BLaER1 treated with 17β-estradiol and CSF1 and Interleukin-3, amounts not matched to agents 10 nM and 100 nM (cell line): ENCODE results near the gene AGTRAP.

ENCODE experiments used
- H3K27ac ChIP-seq, 11 experiments: shearing (Covaris generic); formaldehyde crosslinking; 2 replicates each; pipeline ENCODE4 v1.8.1; 2022
- H3K27me3 ChIP-seq, 11 experiments: shearing (Covaris generic); formaldehyde crosslinking; 2 replicates each; pipeline ENCODE4 v1.8.1; 2022
- H3K36me3 ChIP-seq, 11 experiments: shearing (Covaris generic); formaldehyde crosslinking; 2 replicates each; pipeline ENCODE4 v1.8.1; 2022
- H3K4me1 ChIP-seq, 10 experiments: shearing (Covaris generic); formaldehyde crosslinking; 2 replicates each; pipeline ENCODE4 v1.8.1; 2022
- H3K4me2 ChIP-seq, 11 experiments: shearing (Covaris generic); formaldehyde crosslinking; 2 replicates each; pipeline ENCODE4 v1.8.1; 2022
- H3K4me3 ChIP-seq, 10 experiments: shearing (Covaris generic); formaldehyde crosslinking; 2 replicates each; pipeline ENCODE4 v1.8.1; 2022
- H3K9ac ChIP-seq, 11 experiments: shearing (Covaris generic); formaldehyde crosslinking; 2 replicates each; pipeline ENCODE4 v1.8.1; 2022
- H3K9me3 ChIP-seq, 11 experiments: shearing (Covaris generic); formaldehyde crosslinking; replicated peaks in 1 of 11; 2 replicates each; pipeline ENCODE4 v1.8.1; 2022
- H4K20me1 ChIP-seq, 11 experiments: shearing (Covaris generic); formaldehyde crosslinking; 2 replicates each; pipeline ENCODE4 v1.8.1; 2022
- Cebpa-rat ChIP-seq, 11 experiments: shearing (Covaris generic); IDR thresholded peaks; 2 replicates each; pipeline ENCODE4 v1.8.1; 2022

Gene AGTRAP

DNA sequence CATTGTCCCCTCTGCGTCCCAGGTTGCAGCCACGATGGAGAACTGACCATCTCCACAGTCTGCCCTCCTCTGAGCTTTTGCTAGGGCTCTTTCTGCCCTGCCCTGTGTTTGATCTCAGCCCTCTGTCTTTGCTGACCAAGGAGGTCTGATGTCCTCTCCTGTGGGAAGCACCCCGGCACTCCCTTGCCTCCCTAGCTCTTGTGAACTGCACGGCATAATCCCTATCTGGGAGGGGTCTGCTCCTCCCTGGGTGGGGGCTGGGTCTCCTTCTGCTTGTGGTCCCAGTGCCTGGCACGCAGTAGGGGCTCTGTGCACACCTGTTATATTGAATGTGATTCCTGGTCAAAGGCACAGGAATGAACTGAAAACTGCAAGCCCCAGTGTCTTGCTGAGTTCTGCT, 42.0 kb upstream of the AGTRAP start:
- H3K36me3 ChIP-seq = peaks cover 0 to 47% (median 19%) of the 10 kb centered on the region in 11 experiments; a peak in 11 of 22 replicates
- no peak for TF ChIP-seq Cebpa-rat (IDR thresholded peaks at IDR 0.05)

DNA sequence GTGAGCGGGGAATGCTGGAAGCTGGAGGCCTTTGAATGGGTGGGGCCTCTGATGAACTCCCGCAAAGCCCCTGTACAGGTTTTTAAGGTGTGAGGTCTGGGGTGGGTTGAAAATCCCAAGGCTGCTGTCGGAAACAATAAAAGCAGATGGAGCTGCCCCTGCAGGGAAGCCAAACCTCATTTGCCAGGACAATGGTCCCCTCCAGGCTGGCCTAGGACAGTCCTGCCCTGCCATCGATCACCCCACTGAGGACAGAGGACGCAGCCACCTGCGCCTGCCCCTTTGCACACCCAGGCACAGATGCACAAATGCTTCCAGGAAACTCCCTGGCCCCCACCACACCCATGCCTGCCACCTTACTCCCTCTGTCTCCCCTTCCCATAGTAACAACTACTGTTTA, 40.1 kb upstream of the AGTRAP start:
- TF ChIP-seq Cebpa-rat (IDR thresholded peaks at IDR 0.05) = no peak
- Histone ChIP-seq H3K9me3 (no peaks in the 10 kb centered on the region), H3K4me2 (peak overlapping the region in 5 of 11 experiments; percentile 2 to 91 (median 24); a peak in 8 of 22 replicates), H3K4me3 (no peak overlapping the region), H4K20me1 (peaks cover 0 to 92% (median 78%) of the 10 kb centered on the region in 11 experiments; a peak in 18 of 22 replicates), H3K4me1 (peaks cover 40 to 89% (median 78%) of the 10 kb centered on the region in 10 experiments), H3K27me3 (peaks cover 0 to 28% (median 0%) of the 10 kb centered on the region in 11 experiments; a peak in 6 of 22 replicates), H3K36me3 (peaks cover 0 to 50% (median 19%) of the 10 kb centered on the region in 11 experiments; a peak in 11 of 22 replicates), H3K27ac (no peak overlapping the region), H3K9ac (peak overlapping the region in 2 of 11 experiments; percentile 9 to 16; a peak in 1 of 22 replicates)

More for the DNA sequence above, 42.0 kb upstream of the AGTRAP start:
- Histone ChIP-seq H3K27me3 (peaks cover 0 to 21% (median 0%) of the 10 kb centered on the region in 11 experiments; a peak in 6 of 22 replicates), H3K9ac (peak overlapping the region in 8 of 11 experiments; percentile 52 to 100 (median 100); a peak in 16 of 22 replicates), H4K20me1 (peaks cover 0 to 73% (median 58%) of the 10 kb centered on the region in 11 experiments; a peak in 18 of 22 replicates), H3K27ac (peak overlapping the region in 7 of 11 experiments; percentile 56 to 100 (median 100); a peak in 13 of 22 replicates), H3K4me2 (peak overlapping the region; percentile 76 to 99 (median 92)), H3K4me3 (peak overlapping the region in 7 of 10 experiments; percentile 75 to 93 (median 91); a peak in 9 of 20 replicates), H3K9me3 (no peaks in the 10 kb centered on the region), H3K4me1 (peaks cover 47 to 88% (median 75%) of the 10 kb centered on the region in 10 experiments)

DNA sequence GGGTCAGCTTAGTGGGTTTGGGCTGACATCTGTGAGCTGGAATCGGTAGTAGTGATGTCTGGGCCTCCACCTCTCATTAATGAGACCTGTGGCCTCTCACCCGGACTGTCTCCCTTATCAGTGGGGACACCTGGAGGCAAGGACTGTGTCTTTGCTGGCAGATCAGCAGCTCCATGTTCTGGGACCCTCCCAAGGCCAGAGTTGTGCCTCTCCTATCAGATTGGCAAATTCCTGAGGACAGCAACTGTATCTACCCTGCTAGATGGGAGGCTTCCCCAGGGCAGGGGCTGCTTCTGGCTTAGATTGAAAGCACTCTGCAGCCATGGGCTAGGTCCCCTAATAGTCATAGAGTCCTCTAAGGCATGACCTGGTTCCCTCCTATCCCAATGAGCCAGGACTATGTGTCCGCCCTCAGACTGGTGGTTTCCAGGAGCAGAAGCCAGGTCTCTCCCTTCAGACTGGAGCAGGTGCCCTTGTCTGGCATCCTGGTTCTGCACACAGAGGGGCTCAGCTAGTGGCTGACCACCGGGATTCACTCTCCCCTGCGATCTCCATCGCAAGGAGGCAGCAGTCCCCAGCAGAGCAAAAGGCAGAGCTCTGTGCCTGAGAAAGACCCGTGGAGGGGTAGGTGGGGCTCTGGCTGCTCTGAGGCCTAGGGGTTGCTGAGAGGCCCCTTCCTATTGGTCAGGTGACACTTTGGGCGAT, 38.6 kb upstream of the AGTRAP start:
- H3K9ac ChIP-seq = peak overlapping the region in 3 of 11 experiments; percentile 1 to 24 (median 12); a peak in 3 of 22 replicates
- H3K4me2 ChIP-seq = peak overlapping the region in 8 of 11 experiments; percentile 10 to 94 (median 50); a peak in 16 of 22 replicates
- peaks cover 37 to 98% (median 93%) of the 10 kb centered on the region in 10 experiments for H3K4me1 ChIP-seq

DNA sequence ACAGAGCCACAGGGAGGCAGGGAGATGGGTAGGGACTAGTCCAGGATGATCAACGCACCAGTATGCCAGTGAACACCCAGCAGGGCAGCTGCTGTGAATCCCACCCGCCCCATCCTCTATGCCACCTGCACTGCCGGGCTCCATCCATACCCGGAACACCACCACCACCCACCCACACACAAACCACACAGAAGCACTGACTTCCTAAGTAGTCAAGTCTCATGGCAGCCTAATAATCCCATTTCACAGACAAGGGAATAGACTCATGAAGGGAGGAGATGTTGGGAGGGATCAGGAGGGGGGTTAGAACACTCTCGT, 38.1 kb upstream of the AGTRAP start:
- Histone ChIP-seq H3K9me3 (no peaks in the 10 kb centered on the region), H3K36me3 (peaks cover 0 to 66% (median 28%) of the 10 kb centered on the region in 11 experiments; a peak in 14 of 22 replicates), H3K27ac (peak overlapping the region in 1 of 11 experiments; percentile 12; a peak in 1 of 22 replicates), H3K4me3 (no peak overlapping the region), H3K4me1 (peaks cover 33 to 100% (median 96%) of the 10 kb centered on the region in 10 experiments), H3K27me3 (peaks cover 0 to 17% (median 0%) of the 10 kb centered on the region in 11 experiments; a peak in 4 of 22 replicates), H3K9ac (peak overlapping the region in 2 of 11 experiments; percentile 1 to 12; a peak in 2 of 22 replicates), H3K4me2 (peak overlapping the region in 8 of 11 experiments; percentile 10 to 94 (median 50); a peak in 16 of 22 replicates), H4K20me1 (peaks cover 0 to 100% (median 97%) of the 10 kb centered on the region in 11 experiments; a peak in 18 of 22 replicates)
- TF ChIP-seq Cebpa-rat (IDR thresholded peaks at IDR 0.05) = no peak

More for the DNA sequence above, 38.6 kb upstream of the AGTRAP start:
- H3K9me3 ChIP-seq = no peaks in the 10 kb centered on the region
- peaks cover 0 to 22% (median 0%) of the 10 kb centered on the region in 11 experiments; a peak in 6 of 22 replicates for H3K27me3 ChIP-seq
- peaks cover 0 to 100% (median 92%) of the 10 kb centered on the region in 11 experiments; a peak in 18 of 22 replicates for H4K20me1 ChIP-seq
- no peak overlapping the region for H3K4me3 ChIP-seq
- peaks cover 0 to 61% (median 26%) of the 10 kb centered on the region in 11 experiments; a peak in 14 of 22 replicates for H3K36me3 ChIP-seq
- TF ChIP-seq Cebpa-rat (IDR thresholded peaks at IDR 0.05) = no peak
- peak overlapping the region in 1 of 11 experiments; percentile 12; a peak in 1 of 22 replicates for H3K27ac ChIP-seq

DNA sequence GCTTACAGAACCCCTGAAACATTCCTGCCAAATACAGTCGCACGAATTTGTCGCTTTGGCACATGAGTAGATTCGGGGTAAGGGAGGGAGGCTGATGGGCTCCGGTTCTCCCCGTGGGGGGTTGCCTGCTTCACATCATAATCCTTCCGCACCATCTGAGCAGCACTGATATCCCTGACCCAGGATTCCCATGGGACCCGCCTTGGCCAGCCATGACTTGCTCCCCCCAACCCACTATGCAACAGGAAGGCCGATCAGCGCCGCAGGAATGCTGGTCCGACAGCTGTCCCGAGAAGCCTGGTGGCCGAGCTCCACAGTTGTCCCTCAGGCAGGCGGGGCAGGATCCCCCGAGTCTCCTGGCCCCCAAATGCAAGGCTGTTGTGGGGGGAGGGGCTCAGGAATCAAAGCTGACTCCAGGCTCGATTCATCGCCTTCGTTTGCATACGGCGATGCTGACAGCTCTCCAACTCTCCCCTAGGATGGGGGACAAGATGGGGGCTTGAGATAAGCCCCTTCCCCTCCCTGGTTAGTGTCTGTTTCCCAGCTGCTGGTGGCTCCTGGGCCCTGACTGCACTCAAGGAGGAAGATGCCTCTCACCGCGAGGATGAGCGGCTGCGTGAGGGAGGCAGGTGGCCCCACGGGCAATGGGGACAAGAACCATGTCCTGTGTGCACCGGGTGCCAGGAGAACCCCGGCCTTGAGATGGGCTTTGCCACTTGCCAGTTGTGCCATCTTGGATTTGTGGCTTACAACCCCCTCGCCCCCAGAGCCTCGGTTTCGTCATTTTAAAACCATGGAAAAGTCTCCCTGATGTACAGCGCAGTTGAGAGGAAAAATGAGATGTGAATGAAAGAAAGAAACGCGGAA, 35.1 kb upstream of the AGTRAP start:
- Histone ChIP-seq H3K27ac (peak overlapping the region in 8 of 11 experiments; percentile 28 to 62 (median 50); a peak in 14 of 22 replicates), H3K4me2 (peak overlapping the region; percentile 79 to 97 (median 91)), H3K27me3 (peaks cover 0 to 17% (median 0%) of the 10 kb centered on the region in 11 experiments; a peak in 4 of 22 replicates), H4K20me1 (peaks cover 0 to 100% (median 99%) of the 10 kb centered on the region in 11 experiments; a peak in 18 of 22 replicates), H3K9ac (peak overlapping the region; percentile 1 to 68 (median 48); a peak in 16 of 22 replicates), H3K4me3 (peak overlapping the region in 8 of 10 experiments; percentile 9 to 55 (median 36); a peak in 15 of 20 replicates), H3K9me3 (no peaks in the 10 kb centered on the region), H3K4me1 (peaks cover 45 to 100% (median 97%) of the 10 kb centered on the region in 10 experiments), H3K36me3 (peaks cover 0 to 48% (median 13%) of the 10 kb centered on the region in 11 experiments; a peak in 13 of 22 replicates)
- no peak for TF ChIP-seq Cebpa-rat (IDR thresholded peaks at IDR 0.05)

DNA sequence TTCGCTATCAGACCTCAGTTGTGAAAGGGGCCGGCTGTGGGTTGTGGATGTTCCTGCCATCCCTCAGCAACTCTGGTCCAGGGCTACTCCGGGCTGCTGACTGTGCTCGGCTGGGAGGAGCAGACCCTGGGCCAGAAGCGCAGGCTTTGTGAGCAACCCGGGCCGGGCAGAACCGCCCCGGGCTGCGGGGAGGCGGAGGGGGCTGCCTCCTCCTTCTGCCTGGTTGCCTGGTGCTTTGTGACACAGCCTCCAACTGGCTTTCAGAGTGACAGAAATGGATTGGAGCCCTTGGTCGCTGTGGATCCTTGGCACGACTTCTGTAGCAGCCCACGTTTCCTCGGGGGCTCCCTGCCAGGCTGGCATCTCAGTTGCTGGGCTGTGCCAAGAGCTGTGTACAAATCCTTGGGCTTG, 34.4 kb upstream of the AGTRAP start:
- Histone ChIP-seq H3K27me3 (peaks cover 0 to 17% (median 0%) of the 10 kb centered on the region in 11 experiments; a peak in 4 of 22 replicates), H3K36me3 (peaks cover 0 to 48% (median 16%) of the 10 kb centered on the region in 11 experiments; a peak in 12 of 22 replicates), H3K4me3 (no peak overlapping the region), H4K20me1 (peaks cover 0 to 100% (median 99%) of the 10 kb centered on the region in 11 experiments; a peak in 18 of 22 replicates), H3K9ac (peak overlapping the region in 6 of 11 experiments; percentile 5 to 68 (median 25); a peak in 8 of 22 replicates), H3K4me1 (peaks cover 45 to 100% (median 99%) of the 10 kb centered on the region in 10 experiments), H3K27ac (peak overlapping the region in 6 of 11 experiments; percentile 4 to 62 (median 50); a peak in 9 of 22 replicates), H3K4me2 (peak overlapping the region; percentile 79 to 97 (median 91); a peak in 20 of 22 replicates), H3K9me3 (no peaks in the 10 kb centered on the region)
- no peak for TF ChIP-seq Cebpa-rat (IDR thresholded peaks at IDR 0.05)

DNA sequence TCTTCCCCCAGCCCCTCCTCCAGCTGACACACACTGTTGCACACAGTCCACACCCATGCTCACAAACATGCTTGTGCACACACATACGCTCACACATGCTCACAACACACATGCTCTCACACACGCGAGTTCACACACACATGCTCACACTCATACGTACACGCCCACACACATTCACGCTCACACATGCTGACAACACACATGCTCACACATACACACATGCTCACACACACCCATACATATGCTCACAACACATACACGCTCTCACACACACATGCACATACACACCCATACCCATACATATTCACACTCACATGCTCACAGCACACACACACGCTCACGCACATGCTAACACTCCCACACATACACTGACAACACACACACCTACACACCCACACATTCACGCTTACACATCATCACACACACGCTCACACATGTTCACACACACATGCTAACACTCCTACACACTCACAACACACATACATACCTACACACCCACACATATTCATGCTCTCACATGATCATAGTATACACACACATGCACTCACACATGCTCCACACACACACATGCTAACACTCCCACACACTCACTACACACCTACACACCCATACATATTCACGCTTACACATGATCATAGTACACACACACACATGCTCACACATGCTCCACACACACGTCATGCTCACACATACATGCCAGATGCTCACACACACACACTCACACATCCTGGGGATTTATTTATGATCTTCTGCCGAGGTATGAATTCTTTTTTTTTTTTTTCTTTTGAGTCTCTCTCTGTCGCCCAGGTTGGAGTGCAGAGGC, 33.7 kb upstream of the AGTRAP start:
- Histone ChIP-seq H3K4me2 (peak overlapping the region in 9 of 11 experiments; percentile 85 to 97 (median 93); a peak in 18 of 22 replicates), H3K9me3 (no peaks in the 10 kb centered on the region), H3K9ac (peak overlapping the region in 5 of 11 experiments; percentile 5 to 68 (median 20); a peak in 4 of 22 replicates), H3K36me3 (peaks cover 0 to 52% (median 17%) of the 10 kb centered on the region in 11 experiments; a peak in 12 of 22 replicates), H3K27me3 (peaks cover 0 to 17% (median 0%) of the 10 kb centered on the region in 11 experiments; a peak in 4 of 22 replicates), H4K20me1 (peaks cover 0 to 100% (median 94%) of the 10 kb centered on the region in 11 experiments; a peak in 18 of 22 replicates), H3K4me3 (no peak overlapping the region), H3K27ac (peak overlapping the region in 5 of 11 experiments; percentile 4 to 62 (median 54); a peak in 4 of 22 replicates), H3K4me1 (peaks cover 47 to 100% (median 100%) of the 10 kb centered on the region in 10 experiments)
- TF ChIP-seq Cebpa-rat (IDR thresholded peaks at IDR 0.05) = no peak
